HCT116 (cell line): ENCODE results near the gene CCDC9. TPM values are rescaled to one million over a fixed set of nuclear protein-coding genes. Genes with fewer than 3 reads are reported as not detected.

Experiments used
- ATAC-seq: fragments of 200-7000 bp; cut with Tn5 transposase; 2 replicates; pipeline ENCODE4 v1.9.1; 2020; ENCODE audit warnings: mild to moderate bottlenecking, moderate library complexity
- BruUV-seq: library from RNA; stranded (reverse); fragments of 400-500 nt; replicated peaks from 2 replicates; lab custom pipeline; 2021; lab: Mats Ljungman, UMichigan
- CTCF ChIA-PET: fragments of 300-600 bp; sonication (Branson Sonifier 250); formaldehyde crosslinking; loops from one replicate; lab custom pipeline; 2021; ENCODE audit warnings: antibody characterized with exemption; lab: Charles Lee
- POLR2A ChIA-PET: fragments of 300-600, 350-600 bp; sonication (Branson Sonifier 250); formaldehyde crosslinking; loops from one replicate; lab custom pipeline; 2021; ENCODE audit warnings: antibody characterized with exemption; lab: Charles Lee
- RAD21 ChIA-PET, 2 experiments: fragments of 300-600 bp; sonication (Branson Sonifier 250); formaldehyde crosslinking; loops; one replicate each; lab custom pipeline; 2023; ENCODE audit warnings: low total read pairs in 2 of 2; ENCODE audit not compliant: uncharacterized antibody in 2 of 2, unreplicated experiment in 2 of 2, low non-redundant PET in 1 of 2; lab: Charles Lee
- DNase-seq: peaks from one replicate; pipeline ENCODE4 v3.0.0-alpha.2; 2010; ENCODE audit warnings: low read depth, low spot score
- H2AFZ ChIP-seq: fragments of 200-600 bp; shearing (Covaris generic), sonication (generic); 2 replicates; pipeline ENCODE4 v1.6.1; 2017; ENCODE audit warnings: low read depth, mixed run types, mixed read lengths, antibody characterized with exemption, low read length; ENCODE audit not compliant: poor library complexity, severe bottlenecking
- H3K27ac ChIP-seq: 2 replicates; pipeline ENCODE4 v1.5.1; 2012; ENCODE audit warnings: low read depth, low read length
- H3K27me3 ChIP-seq: fragments of 200-600 bp; sonication (generic); 2 replicates; pipeline ENCODE4 v1.6.1; 2016; ENCODE audit warnings: mixed run types, low read length, mixed read lengths; ENCODE audit not compliant: insufficient read depth
- H3K36me3 ChIP-seq, 2 experiments: fragments of 200-500 bp in 1 of 2; fragments of 200-600 bp in 1 of 2; sonication (Bioruptor generic) in 1 of 2; sonication (generic) in 1 of 2; 2 replicates each; pipeline versions ENCODE4 v1.5.1 to v1.6.1; 2014 to 2016; ENCODE audit warnings: low read length in 2 of 2, inconsistent platforms in 1 of 2, mixed read lengths in 1 of 2, mixed run types in 1 of 2; ENCODE audit not compliant: insufficient read depth in 2 of 2, control insufficient read depth in 1 of 2
- H3K4me1 ChIP-seq, 2 experiments: fragments of 200-600 bp in 1 of 2; sonication (generic) in 1 of 2; 2 replicates each; pipeline versions ENCODE4 v1.5.1 to v1.6.1; 2012 to 2017; ENCODE audit warnings: low read length in 2 of 2, inconsistent platforms in 1 of 2, mild to moderate bottlenecking in 1 of 2, mixed read lengths in 1 of 2, mixed run types in 1 of 2, moderate library complexity in 1 of 2; ENCODE audit not compliant: insufficient read depth in 2 of 2, control insufficient read depth in 1 of 2
- H3K4me2 ChIP-seq: fragments of 200-600 bp; sonication (generic); 2 replicates; pipeline ENCODE4 v1.6.1; 2017; ENCODE audit warnings: mixed run types, low read length, mixed read lengths
- H3K4me3 ChIP-seq, 2 experiments: fragments of 200-600 bp in 1 of 2; sonication (generic) in 1 of 2; replicated peaks in 1 of 2; 2 replicates each; pipeline ENCODE4 v1.5.1; 2011 to 2016; ENCODE audit warnings: low read length in 2 of 2, control low read depth in 1 of 2, low read depth in 1 of 2, mild to moderate bottlenecking in 1 of 2, mixed read lengths in 1 of 2, mixed run types in 1 of 2
- H3K79me2 ChIP-seq: fragments of 200-600 bp; sonication (generic); 2 replicates; pipeline ENCODE4 v1.6.1; 2017; ENCODE audit warnings: mild to moderate bottlenecking, mixed run types, low read length, moderate library complexity, mixed read lengths; ENCODE audit not compliant: insufficient read depth
- H3K9ac ChIP-seq: fragments of 200-600 bp; sonication (generic); 2 replicates; pipeline ENCODE4 v1.6.1; 2016; ENCODE audit warnings: low read length, mixed read lengths
- H3K9me2 ChIP-seq: fragments of 200-600 bp; sonication (generic), shearing (Covaris generic); 2 replicates; pipeline ENCODE4 v1.6.1; 2017; ENCODE audit warnings: mixed run types, mild to moderate bottlenecking, moderate library complexity; ENCODE audit not compliant: insufficient read depth
- H3K9me3 ChIP-seq, 2 experiments: fragments of 200-500 bp in 1 of 2; fragments of 200-600 bp in 1 of 2; sonication (Bioruptor generic) in 1 of 2; sonication (generic) in 1 of 2; 2 replicates each; pipeline ENCODE4 v1.6.1; 2014 to 2017; ENCODE audit warnings: low read length in 2 of 2, mixed read lengths in 2 of 2, inconsistent platforms in 1 of 2, low read depth in 1 of 2, mild to moderate bottlenecking in 1 of 2, mixed run types in 1 of 2, moderate library complexity in 1 of 2; ENCODE audit not compliant: control insufficient read depth in 1 of 2, insufficient read depth in 1 of 2
- H4K20me1 ChIP-seq: fragments of 200-600 bp; sonication (generic), shearing (Covaris generic); 2 replicates; pipeline ENCODE4 v1.6.1; 2017; ENCODE audit warnings: mixed run types, mild to moderate bottlenecking, moderate library complexity; ENCODE audit not compliant: insufficient read depth
- CBX3 ChIP-seq: IDR thresholded peaks from 2 replicates; pipeline ENCODE4 v1.6.1; 2012; ENCODE audit warnings: low read depth
- CEBPB ChIP-seq: IDR thresholded peaks from 2 replicates; pipeline ENCODE4 v1.6.1; 2012; ENCODE audit warnings: low read depth
- EGR1 ChIP-seq: IDR thresholded peaks from 2 replicates; pipeline ENCODE4 v1.6.1; 2012; ENCODE audit warnings: low read depth
- ELF1 ChIP-seq: IDR thresholded peaks from 2 replicates; pipeline ENCODE4 v1.6.1; 2012; ENCODE audit warnings: low read depth, borderline replicate concordance
- EZH2 ChIP-seq: fragments of 200-600 bp; sonication (generic); IDR thresholded peaks from 2 replicates; pipeline ENCODE4 v1.6.1; 2017; ENCODE audit warnings: antibody characterized with exemption, mixed run types
- EZH2phosphoT487 ChIP-seq: fragments of 200-600 bp; IDR thresholded peaks from 2 replicates; pipeline ENCODE4 v1.6.1; 2018; ENCODE audit warnings: antibody characterized with exemption, borderline replicate concordance
- FOSL1 ChIP-seq: IDR thresholded peaks from 2 replicates; pipeline ENCODE4 v1.6.1; 2012; ENCODE audit warnings: low read depth
- JUND ChIP-seq: IDR thresholded peaks from 2 replicates; pipeline ENCODE4 v1.6.1; 2012
- POLR2A ChIP-seq: IDR thresholded peaks from 2 replicates; pipeline ENCODE4 v1.7.0; 2011; ENCODE audit warnings: borderline replicate concordance; ENCODE audit not compliant: insufficient read depth, insufficient read length; ENCODE audit errors: extremely low read depth
- POLR2AphosphoS5 ChIP-seq: IDR thresholded peaks from 2 replicates; pipeline ENCODE4 v1.6.1; 2011; ENCODE audit warnings: mild to moderate bottlenecking, low read depth, low read length, moderate library complexity
- RAD21 ChIP-seq: IDR thresholded peaks from 2 replicates; pipeline ENCODE4 v1.6.1; 2012; ENCODE audit warnings: low read depth, mild to moderate bottlenecking
- SIN3A ChIP-seq: IDR thresholded peaks from 2 replicates; pipeline ENCODE4 v1.6.1; 2012; ENCODE audit warnings: low read depth
- SRF ChIP-seq: IDR thresholded peaks from 2 replicates; pipeline ENCODE4 v1.6.1; 2012; ENCODE audit warnings: low read depth
- TCF7L2 ChIP-seq: IDR thresholded peaks from 2 replicates; pipeline ENCODE4 v1.7.0; 2011; ENCODE audit warnings: borderline replicate concordance, inconsistent platforms; ENCODE audit not compliant: insufficient read depth, insufficient read length; ENCODE audit errors: extremely low read depth
- ZFX ChIP-seq: fragments of 450-650 bp; IDR thresholded peaks from 2 replicates; pipeline ENCODE4 v1.6.1; 2017
- ZNF274 ChIP-seq: fragments of 200-500 bp; sonication (Bioruptor generic); IDR thresholded peaks from 2 replicates; pipeline ENCODE4 v1.6.1; 2014; ENCODE audit warnings: mild to moderate bottlenecking, low read depth, low read length, inconsistent platforms
- intact Hi-C: fragments of 100-400 bp; cut with micrococcal nuclease; formaldehyde crosslinking; loops from 2 replicates; pipeline ENCODE4 v1.10.0; 2022
- total RNA-seq: library from RNA; stranded (reverse); gene quantifications from one replicate; pipeline ENCODE4 v1.2.1, GENCODE V29; 2021; ENCODE audit not compliant: unreplicated experiment
- TF ChIP-seq, protein P1 (sequence below): IDR thresholded peaks from 2 replicates; pipeline ENCODE4 v1.6.1; 2012
- TF ChIP-seq, protein P2 (sequence below): IDR thresholded peaks from 2 replicates; pipeline ENCODE4 v1.6.1; 2012; ENCODE audit warnings: low read depth
- TF ChIP-seq, protein P3 (sequence below): IDR thresholded peaks from 2 replicates; pipeline ENCODE4 v1.6.1; 2012
- TF ChIP-seq, protein P4 (sequence below): IDR thresholded peaks from 2 replicates; pipeline ENCODE4 v1.6.1; 2011; ENCODE audit warnings: mild to moderate bottlenecking, low read length, moderate library complexity; ENCODE audit not compliant: insufficient replicate concordance; ENCODE audit errors: extremely low read depth

CCDC9 gene
- total RNA-seq, 1 experiment from 2014 or later: 40.6 TPM

DNA sequence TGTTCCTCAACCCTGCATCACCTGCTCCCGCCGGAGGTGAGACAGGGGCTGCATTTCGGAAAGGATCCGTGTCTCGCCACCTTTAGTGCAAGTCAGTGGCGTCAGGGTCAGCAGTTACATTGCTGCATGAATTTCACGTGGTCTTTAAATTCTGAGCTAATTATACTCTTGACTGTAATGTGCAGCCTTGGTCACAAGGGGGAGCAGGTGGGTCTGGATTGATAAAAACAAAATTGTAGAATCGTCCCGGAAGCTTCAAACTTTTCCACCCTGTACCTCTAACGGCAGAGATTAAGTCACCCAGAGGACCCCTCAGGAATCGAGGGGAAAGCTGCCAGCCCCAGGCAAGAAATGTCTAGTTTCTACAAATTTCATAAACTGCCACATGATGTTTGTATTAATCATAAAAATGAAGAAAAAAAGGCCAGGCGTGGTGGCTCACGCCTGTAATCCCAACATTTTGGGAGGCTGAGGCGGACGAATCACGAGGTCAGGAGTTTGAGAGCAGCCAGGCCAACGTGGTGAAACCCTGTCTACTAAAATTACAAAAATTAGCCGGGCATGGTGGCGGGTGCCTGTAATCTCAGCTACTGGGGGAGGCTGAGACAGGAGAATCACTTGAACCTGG is 45.5 kb upstream of the CCDC9 start:
- no peaks in the 10 kb centered on the region for H3K9me3 ChIP-seq
- peaks cover 5 to 12% of the 10 kb centered on the region in 2 experiments; a peak in 3 of 4 replicates for H3K4me1 ChIP-seq
- RAD21 ChIA-PET: interaction anchor here (0.5 to 2.9 kb wide), 4 partner anchors 26 to 46 kb away, joined by 3 to 14 read pairs (median 10); partner anchors contain the start of gene CCDC9 (in 1 of the 2)
- H3K9ac ChIP-seq: no peak overlapping the region
- H3K4me3 ChIP-seq: no peak overlapping the region
- no peaks in the 10 kb centered on the region for H3K27me3 ChIP-seq
- H3K9me2 ChIP-seq: no peaks in the 10 kb centered on the region
- CTCF ChIA-PET: interaction anchor here (0.6 to 6.0 kb wide), 24 partner anchors 9 to 596 kb away, joined by 3 to 103 read pairs (median 5); partner anchors contain the start of gene CCDC9
- DNase-seq: no peak
- ATAC-seq: peak; percentile 61
- H3K4me2 ChIP-seq: no peak overlapping the region
- peak overlapping the region; percentile 12 for H3K27ac ChIP-seq
- no peak overlapping the region for H2AFZ ChIP-seq
- H3K79me2 ChIP-seq: no peaks in the 10 kb centered on the region; the same call in 1 of the 2 replicates
- POLR2A ChIA-PET: interaction anchor here (0.5 to 3.7 kb wide), 6 partner anchors 15 to 63 kb away, joined by 3 to 39 read pairs (median 4); partner anchors contain the start of gene CCDC9
- BruUV-seq: no TSS peak
- H4K20me1 ChIP-seq: no peaks in the 10 kb centered on the region
- H3K36me3 ChIP-seq: peaks cover 20 to 47% of the 10 kb centered on the region in 2 experiments; a peak in 3 of 4 replicates
- intact Hi-C loops: loop anchor here (1.0 kb wide), 1 partner anchor 33 kb away; no protein-coding TSS in a partner anchor
- TF ChIP-seq CBX3 (no peak), EGR1 (no peak), POLR2AphosphoS5 (no peak), EZH2 (no peak), EZH2phosphoT487 (no peak), ZFX (no peak), POLR2A (no peak), SRF (no peak), SIN3A (no peak), FOSL1 (no peak), ZNF274 (no peak), RAD21 (peak; percentile 80), JUND (0 out of 2 replicates have a peak, but pooled peaks have one; percentile 18), TCF7L2 (no peak), ELF1 (no peak), CEBPB (no peak)
- TF ChIP-seq, protein P1, sequence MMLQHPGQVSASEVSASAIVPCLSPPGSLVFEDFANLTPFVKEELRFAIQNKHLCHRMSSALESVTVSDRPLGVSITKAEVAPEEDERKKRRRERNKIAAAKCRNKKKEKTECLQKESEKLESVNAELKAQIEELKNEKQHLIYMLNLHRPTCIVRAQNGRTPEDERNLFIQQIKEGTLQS: no peak
- TF ChIP-seq, protein P2, sequence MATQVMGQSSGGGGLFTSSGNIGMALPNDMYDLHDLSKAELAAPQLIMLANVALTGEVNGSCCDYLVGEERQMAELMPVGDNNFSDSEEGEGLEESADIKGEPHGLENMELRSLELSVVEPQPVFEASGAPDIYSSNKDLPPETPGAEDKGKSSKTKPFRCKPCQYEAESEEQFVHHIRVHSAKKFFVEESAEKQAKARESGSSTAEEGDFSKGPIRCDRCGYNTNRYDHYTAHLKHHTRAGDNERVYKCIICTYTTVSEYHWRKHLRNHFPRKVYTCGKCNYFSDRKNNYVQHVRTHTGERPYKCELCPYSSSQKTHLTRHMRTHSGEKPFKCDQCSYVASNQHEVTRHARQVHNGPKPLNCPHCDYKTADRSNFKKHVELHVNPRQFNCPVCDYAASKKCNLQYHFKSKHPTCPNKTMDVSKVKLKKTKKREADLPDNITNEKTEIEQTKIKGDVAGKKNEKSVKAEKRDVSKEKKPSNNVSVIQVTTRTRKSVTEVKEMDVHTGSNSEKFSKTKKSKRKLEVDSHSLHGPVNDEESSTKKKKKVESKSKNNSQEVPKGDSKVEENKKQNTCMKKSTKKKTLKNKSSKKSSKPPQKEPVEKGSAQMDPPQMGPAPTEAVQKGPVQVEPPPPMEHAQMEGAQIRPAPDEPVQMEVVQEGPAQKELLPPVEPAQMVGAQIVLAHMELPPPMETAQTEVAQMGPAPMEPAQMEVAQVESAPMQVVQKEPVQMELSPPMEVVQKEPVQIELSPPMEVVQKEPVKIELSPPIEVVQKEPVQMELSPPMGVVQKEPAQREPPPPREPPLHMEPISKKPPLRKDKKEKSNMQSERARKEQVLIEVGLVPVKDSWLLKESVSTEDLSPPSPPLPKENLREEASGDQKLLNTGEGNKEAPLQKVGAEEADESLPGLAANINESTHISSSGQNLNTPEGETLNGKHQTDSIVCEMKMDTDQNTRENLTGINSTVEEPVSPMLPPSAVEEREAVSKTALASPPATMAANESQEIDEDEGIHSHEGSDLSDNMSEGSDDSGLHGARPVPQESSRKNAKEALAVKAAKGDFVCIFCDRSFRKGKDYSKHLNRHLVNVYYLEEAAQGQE: no peak
- TF ChIP-seq, protein P3, sequence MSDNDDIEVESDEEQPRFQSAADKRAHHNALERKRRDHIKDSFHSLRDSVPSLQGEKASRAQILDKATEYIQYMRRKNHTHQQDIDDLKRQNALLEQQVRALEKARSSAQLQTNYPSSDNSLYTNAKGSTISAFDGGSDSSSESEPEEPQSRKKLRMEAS: peak; percentile 75
- TF ChIP-seq, protein P4, sequence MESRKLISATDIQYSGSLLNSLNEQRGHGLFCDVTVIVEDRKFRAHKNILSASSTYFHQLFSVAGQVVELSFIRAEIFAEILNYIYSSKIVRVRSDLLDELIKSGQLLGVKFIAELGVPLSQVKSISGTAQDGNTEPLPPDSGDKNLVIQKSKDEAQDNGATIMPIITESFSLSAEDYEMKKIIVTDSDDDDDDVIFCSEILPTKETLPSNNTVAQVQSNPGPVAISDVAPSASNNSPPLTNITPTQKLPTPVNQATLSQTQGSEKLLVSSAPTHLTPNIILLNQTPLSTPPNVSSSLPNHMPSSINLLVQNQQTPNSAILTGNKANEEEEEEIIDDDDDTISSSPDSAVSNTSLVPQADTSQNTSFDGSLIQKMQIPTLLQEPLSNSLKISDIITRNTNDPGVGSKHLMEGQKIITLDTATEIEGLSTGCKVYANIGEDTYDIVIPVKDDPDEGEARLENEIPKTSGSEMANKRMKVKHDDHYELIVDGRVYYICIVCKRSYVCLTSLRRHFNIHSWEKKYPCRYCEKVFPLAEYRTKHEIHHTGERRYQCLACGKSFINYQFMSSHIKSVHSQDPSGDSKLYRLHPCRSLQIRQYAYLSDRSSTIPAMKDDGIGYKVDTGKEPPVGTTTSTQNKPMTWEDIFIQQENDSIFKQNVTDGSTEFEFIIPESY: no peak
